GM12878 (cell line): Measurements from ENCODE around the gene ABHD3. TPM values are rescaled to one million over a fixed set of nuclear protein-coding genes. Genes with fewer than 3 reads are reported as not detected.

Source experiments
- ASH2L ChIP-seq: fragments of 300-600, 200-600 bp; sonication (generic); IDR thresholded peaks from 2 replicates; pipeline ENCODE4 v1.6.1; 2017; ENCODE audit warnings: low read depth, mild to moderate bottlenecking, borderline replicate concordance
- BCL11A ChIP-seq: IDR thresholded peaks from 2 replicates; pipeline ENCODE4 v1.6.1; 2011; ENCODE audit warnings: low read depth, low read length
- BHLHE40 ChIP-seq, 2 experiments: fragments of 450-650 bp in 1 of 2; IDR thresholded peaks; 2 replicates each; pipeline ENCODE4 v1.6.1; 2011 to 2017; ENCODE audit warnings: low read depth in 2 of 2, borderline replicate concordance in 1 of 2, improper control_type of control experiment in 1 of 2, low read length in 1 of 2, mild to moderate bottlenecking in 1 of 2
- CREB1 ChIP-seq: IDR thresholded peaks from 2 replicates; pipeline ENCODE4 v1.6.1; 2012; ENCODE audit warnings: low read depth, mild to moderate bottlenecking, inconsistent platforms
- CREM ChIP-seq: IDR thresholded peaks from 2 replicates; pipeline ENCODE4 v1.6.1; 2014; ENCODE audit warnings: antibody characterized with exemption, low read depth
- GATAD2B ChIP-seq: fragments of 450-650 bp; conservative IDR thresholded peaks from 2 replicates; pipeline ENCODE4 v1.6.1; 2017; ENCODE audit warnings: low read depth, mild to moderate bottlenecking, moderate library complexity
- IRF4 ChIP-seq: IDR thresholded peaks from 2 replicates; pipeline ENCODE4 v1.6.1; 2011; ENCODE audit warnings: low read depth, low read length
- KDM1A ChIP-seq: fragments of 200-600 bp; sonication (generic); IDR thresholded peaks from 2 replicates; pipeline ENCODE4 v1.6.1; 2016; ENCODE audit warnings: borderline replicate concordance
- LARP7 ChIP-seq: fragments of 450-650 bp; IDR thresholded peaks from 2 replicates; pipeline ENCODE4 v1.6.1; 2017; ENCODE audit warnings: mild to moderate bottlenecking
- NBN ChIP-seq: fragments of 450-650 bp; IDR thresholded peaks from 2 replicates; pipeline ENCODE4 v1.6.1; 2016
- NFYA ChIP-seq: IDR thresholded peaks from 2 replicates; pipeline ENCODE4 v1.6.1; 2011; ENCODE audit warnings: low read depth, mild to moderate bottlenecking, low read length, improper control_type of control experiment, borderline replicate concordance
- NRF1 ChIP-seq: conservative IDR thresholded peaks from 2 replicates; pipeline ENCODE4 v1.6.1; 2011; ENCODE audit warnings: mild to moderate bottlenecking, low read depth, low read length, improper control_type of control experiment
- RAD51 ChIP-seq: fragments of 450-650 bp; IDR thresholded peaks from 2 replicates; pipeline ENCODE4 v1.6.1; 2016; ENCODE audit warnings: moderate library complexity, mild to moderate bottlenecking, inconsistent platforms
- RB1 ChIP-seq: fragments of 450-650 bp; formaldehyde crosslinking; IDR thresholded peaks from 2 replicates; pipeline ENCODE4 v1.6.1; 2017; ENCODE audit warnings: mild to moderate bottlenecking, borderline replicate concordance
- RCOR1 ChIP-seq: conservative IDR thresholded peaks from 2 replicates; pipeline ENCODE4 v1.6.1; 2012; ENCODE audit warnings: low read depth, low read length, improper control_type of control experiment
- SMAD5 ChIP-seq: IDR thresholded peaks from 2 replicates; pipeline ENCODE4 v1.6.1; 2016; ENCODE audit warnings: antibody characterized with exemption, low read depth
- STAT3 ChIP-seq: IDR thresholded peaks from 2 replicates; pipeline ENCODE4 v1.6.1; 2011; ENCODE audit warnings: low read depth, low read length, improper control_type of control experiment
- ZBED1 ChIP-seq: IDR thresholded peaks from 2 replicates; pipeline ENCODE4 v1.6.1; 2016; ENCODE audit warnings: borderline replicate concordance
- ZNF207 ChIP-seq: fragments of 450-650 bp; IDR thresholded peaks from 2 replicates; pipeline ENCODE4 v1.6.1; 2014; ENCODE audit warnings: antibody characterized with exemption, mild to moderate bottlenecking, borderline replicate concordance
- ZNF274 ChIP-seq: IDR thresholded peaks from one replicate; pipeline ENCODE4 v1.8.0; 2011; ENCODE audit not compliant: insufficient read length, insufficient read depth
- polyA plus RNA-seq, 11 experiments: library from polyadenylated mRNA; depleted of rRNA in 4 of 11; unstranded in 6 of 11; stranded (reverse) in 5 of 11; fragments of >200 nt; fragmentation: Nextera tagmentation in 4 of 11; fragmentation: Illumina TruSeq in 1 of 11; extraction: Ambion mirVana in 4 of 11; extraction: Trizol in 1 of 11; gene quantifications; 1 replicate in 1 of 11; 2 replicates in 10 of 11; pipeline versions ENCODE4 v1.2.1 to v1.2.3, GENCODE V29; 2011 to 2016; ENCODE audit warnings: inconsistent platforms in 2 of 11, missing spikeins in 2 of 11, low read depth in 1 of 11
- total RNA-seq, 4 experiments: library from RNA; depleted of rRNA in 3 of 4; stranded (reverse); fragments of >200 nt in 3 of 4; fragmentation: Illumina TruSeq in 1 of 4; extraction: Trizol in 1 of 4; gene quantifications; 2 replicates each; pipeline versions ENCODE4 v1.2.1 to v1.2.3, GENCODE V29; 2013 to 2021
- TF ChIP-seq, protein P1 (sequence below): IDR thresholded peaks from 2 replicates; pipeline ENCODE4 v1.6.1; 2011; ENCODE audit warnings: low read depth, mild to moderate bottlenecking, low read length, moderate library complexity, borderline replicate concordance; ENCODE audit errors: extremely low read depth
- TF ChIP-seq, protein P2 (sequence below): fragments of 450-650 bp; IDR thresholded peaks from 2 replicates; pipeline ENCODE4 v1.6.1; 2017; ENCODE audit warnings: mild to moderate bottlenecking, low read depth, inconsistent platforms; ENCODE audit not compliant: poor library complexity, severe bottlenecking
- TF ChIP-seq, protein P3 (sequence below): IDR thresholded peaks from 2 replicates; pipeline ENCODE4 v1.6.1; 2012; ENCODE audit warnings: improper control_type of control experiment, low read depth, low read length; ENCODE audit not compliant: insufficient replicate concordance
- TF ChIP-seq, protein P4 (sequence below): IDR thresholded peaks from 2 replicates; pipeline ENCODE4 v1.6.1; 2012; ENCODE audit warnings: low read depth, low read length, improper control_type of control experiment

ABHD3 gene
- total and polyA plus RNA-seq, 10 of the 15 experiments (the other 5 are each of a cell fraction or from before 2014, with no cell fraction given): 4.9 to 49.8 (median 18.3) TPM

DNA sequence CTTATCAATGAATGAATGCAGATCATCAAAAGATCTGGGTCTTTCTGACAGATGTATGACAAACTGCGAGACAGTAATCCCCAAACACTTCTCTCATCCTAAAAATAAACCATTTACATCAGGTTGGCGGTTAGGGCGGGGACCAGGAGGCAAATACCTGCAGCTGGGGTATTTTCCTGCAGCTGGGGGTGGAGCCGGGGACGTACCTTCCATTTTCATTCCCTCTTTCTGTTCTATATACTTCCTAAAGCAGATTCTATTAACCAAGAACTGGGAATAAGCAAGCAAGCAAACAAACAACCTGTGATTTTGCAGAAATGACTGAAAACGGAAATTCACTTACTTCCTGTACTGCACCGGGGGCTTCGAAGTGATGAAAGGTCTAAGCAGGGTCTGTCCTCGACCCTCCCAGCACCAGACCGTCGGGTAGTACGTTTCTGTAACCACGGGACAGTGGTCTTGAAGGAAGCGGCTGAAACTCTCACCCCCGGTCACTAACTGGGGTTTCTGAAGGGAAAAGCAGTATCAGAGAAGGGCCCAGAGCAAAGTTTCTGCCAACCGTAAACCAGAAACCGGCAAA, 1.2 kb downstream of the ABHD3 start (continued):
- no peak for TF ChIP-seq SMAD5
- TF ChIP-seq NFYA: no peak
- no peak for TF ChIP-seq STAT3
- TF ChIP-seq, protein P1, sequence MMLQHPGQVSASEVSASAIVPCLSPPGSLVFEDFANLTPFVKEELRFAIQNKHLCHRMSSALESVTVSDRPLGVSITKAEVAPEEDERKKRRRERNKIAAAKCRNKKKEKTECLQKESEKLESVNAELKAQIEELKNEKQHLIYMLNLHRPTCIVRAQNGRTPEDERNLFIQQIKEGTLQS: no peak
- TF ChIP-seq CREM: no peak; the same call in 1 of the 2 replicates
- no peak for TF ChIP-seq KDM1A
- TF ChIP-seq, protein P2, sequence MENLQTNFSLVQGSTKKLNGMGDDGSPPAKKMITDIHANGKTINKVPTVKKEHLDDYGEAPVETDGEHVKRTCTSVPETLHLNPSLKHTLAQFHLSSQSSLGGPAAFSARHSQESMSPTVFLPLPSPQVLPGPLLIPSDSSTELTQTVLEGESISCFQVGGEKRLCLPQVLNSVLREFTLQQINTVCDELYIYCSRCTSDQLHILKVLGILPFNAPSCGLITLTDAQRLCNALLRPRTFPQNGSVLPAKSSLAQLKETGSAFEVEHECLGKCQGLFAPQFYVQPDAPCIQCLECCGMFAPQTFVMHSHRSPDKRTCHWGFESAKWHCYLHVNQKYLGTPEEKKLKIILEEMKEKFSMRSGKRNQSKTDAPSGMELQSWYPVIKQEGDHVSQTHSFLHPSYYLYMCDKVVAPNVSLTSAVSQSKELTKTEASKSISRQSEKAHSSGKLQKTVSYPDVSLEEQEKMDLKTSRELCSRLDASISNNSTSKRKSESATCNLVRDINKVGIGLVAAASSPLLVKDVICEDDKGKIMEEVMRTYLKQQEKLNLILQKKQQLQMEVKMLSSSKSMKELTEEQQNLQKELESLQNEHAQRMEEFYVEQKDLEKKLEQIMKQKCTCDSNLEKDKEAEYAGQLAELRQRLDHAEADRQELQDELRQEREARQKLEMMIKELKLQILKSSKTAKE: peak; percentile 7
- TF ChIP-seq ZNF274: no peak
- TF ChIP-seq CREB1: peak; percentile 56; the same call in 1 of the 2 replicates
- no peak for TF ChIP-seq IRF4
- TF ChIP-seq RCOR1: no peak
- no peak for TF ChIP-seq NBN
- TF ChIP-seq NRF1: no peak
- TF ChIP-seq, protein P3, sequence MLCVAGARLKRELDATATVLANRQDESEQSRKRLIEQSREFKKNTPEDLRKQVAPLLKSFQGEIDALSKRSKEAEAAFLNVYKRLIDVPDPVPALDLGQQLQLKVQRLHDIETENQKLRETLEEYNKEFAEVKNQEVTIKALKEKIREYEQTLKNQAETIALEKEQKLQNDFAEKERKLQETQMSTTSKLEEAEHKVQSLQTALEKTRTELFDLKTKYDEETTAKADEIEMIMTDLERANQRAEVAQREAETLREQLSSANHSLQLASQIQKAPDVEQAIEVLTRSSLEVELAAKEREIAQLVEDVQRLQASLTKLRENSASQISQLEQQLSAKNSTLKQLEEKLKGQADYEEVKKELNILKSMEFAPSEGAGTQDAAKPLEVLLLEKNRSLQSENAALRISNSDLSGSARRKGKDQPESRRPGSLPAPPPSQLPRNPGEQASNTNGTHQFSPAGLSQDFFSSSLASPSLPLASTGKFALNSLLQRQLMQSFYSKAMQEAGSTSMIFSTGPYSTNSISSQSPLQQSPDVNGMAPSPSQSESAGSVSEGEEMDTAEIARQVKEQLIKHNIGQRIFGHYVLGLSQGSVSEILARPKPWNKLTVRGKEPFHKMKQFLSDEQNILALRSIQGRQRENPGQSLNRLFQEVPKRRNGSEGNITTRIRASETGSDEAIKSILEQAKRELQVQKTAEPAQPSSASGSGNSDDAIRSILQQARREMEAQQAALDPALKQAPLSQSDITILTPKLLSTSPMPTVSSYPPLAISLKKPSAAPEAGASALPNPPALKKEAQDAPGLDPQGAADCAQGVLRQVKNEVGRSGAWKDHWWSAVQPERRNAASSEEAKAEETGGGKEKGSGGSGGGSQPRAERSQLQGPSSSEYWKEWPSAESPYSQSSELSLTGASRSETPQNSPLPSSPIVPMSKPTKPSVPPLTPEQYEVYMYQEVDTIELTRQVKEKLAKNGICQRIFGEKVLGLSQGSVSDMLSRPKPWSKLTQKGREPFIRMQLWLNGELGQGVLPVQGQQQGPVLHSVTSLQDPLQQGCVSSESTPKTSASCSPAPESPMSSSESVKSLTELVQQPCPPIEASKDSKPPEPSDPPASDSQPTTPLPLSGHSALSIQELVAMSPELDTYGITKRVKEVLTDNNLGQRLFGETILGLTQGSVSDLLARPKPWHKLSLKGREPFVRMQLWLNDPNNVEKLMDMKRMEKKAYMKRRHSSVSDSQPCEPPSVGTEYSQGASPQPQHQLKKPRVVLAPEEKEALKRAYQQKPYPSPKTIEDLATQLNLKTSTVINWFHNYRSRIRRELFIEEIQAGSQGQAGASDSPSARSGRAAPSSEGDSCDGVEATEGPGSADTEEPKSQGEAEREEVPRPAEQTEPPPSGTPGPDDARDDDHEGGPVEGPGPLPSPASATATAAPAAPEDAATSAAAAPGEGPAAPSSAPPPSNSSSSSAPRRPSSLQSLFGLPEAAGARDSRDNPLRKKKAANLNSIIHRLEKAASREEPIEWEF: no peak
- no peak for TF ChIP-seq ZNF207
- TF ChIP-seq ZBED1: no peak
- no peak for TF ChIP-seq RAD51
- no peak for TF ChIP-seq ASH2L
- TF ChIP-seq, protein P4, sequence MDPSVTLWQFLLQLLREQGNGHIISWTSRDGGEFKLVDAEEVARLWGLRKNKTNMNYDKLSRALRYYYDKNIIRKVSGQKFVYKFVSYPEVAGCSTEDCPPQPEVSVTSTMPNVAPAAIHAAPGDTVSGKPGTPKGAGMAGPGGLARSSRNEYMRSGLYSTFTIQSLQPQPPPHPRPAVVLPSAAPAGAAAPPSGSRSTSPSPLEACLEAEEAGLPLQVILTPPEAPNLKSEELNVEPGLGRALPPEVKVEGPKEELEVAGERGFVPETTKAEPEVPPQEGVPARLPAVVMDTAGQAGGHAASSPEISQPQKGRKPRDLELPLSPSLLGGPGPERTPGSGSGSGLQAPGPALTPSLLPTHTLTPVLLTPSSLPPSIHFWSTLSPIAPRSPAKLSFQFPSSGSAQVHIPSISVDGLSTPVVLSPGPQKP: no peak
- TF ChIP-seq BCL11A: no peak
- TF ChIP-seq RB1: no peak
- no peak for TF ChIP-seq GATAD2B
- no peak for TF ChIP-seq BHLHE40 (IDR thresholded peaks at IDR 0.05; ENCODE audit: borderline replicate concordance in 1 of 2, low read depth in 2 of 2, low read length in 1 of 2)
- no peak for TF ChIP-seq LARP7
